NCI-H146 (cell line): Measurements from ENCODE around the gene NMNAT2.
"Not testable (repeated sequence)": the region's sequence is repeated elsewhere in the genome, so short reads cannot be mapped to it uniquely, and the experiment has no call there.

Experiments used
- DNase-seq: peaks from one replicate; lab custom pipeline; 2025; lab: John Stamatoyannopoulos, UW

NMNAT2 gene

GRCh38 chr1:183417772-183418491, at the start of gene NMNAT2:
NMNAT2 (minus strand) TSS chr1:183418380; CDS start chr1:183418267, 113 bp downstream.
- DNase-seq: peak; percentile 65

- DNase-seq: no peak
Measured at GRCh38 chr1:183467687-183468086, 49.5 kb upstream of the NMNAT2 start.

- no peak for DNase-seq
Measured at GRCh38 chr1:183466781-183467180, 48.6 kb upstream of the NMNAT2 start.

- DNase-seq: no peak
Measured at GRCh38 chr1:183463566-183463965, 45.4 kb upstream of the NMNAT2 start.

- no peak for DNase-seq
Measured at GRCh38 chr1:183461350-183461749, 43.2 kb upstream of the NMNAT2 start.

- no peak for DNase-seq
Measured at GRCh38 chr1:183460596-183460995, 42.4 kb upstream of the NMNAT2 start.

- DNase-seq: no peak
Measured at GRCh38 chr1:183457449-183457848, 39.3 kb upstream of the NMNAT2 start.

- no peak for DNase-seq
Measured at GRCh38 chr1:183456826-183457225, 38.6 kb upstream of the NMNAT2 start.

- DNase-seq: no peak
Measured at GRCh38 chr1:183454377-183454776, 36.2 kb upstream of the NMNAT2 start.

GRCh38 chr1:183450093-183450492, 31.9 kb upstream of the NMNAT2 start:
- DNase-seq: no peak

- DNase-seq: no peak
Measured at GRCh38 chr1:183449223-183449770, 31.1 kb upstream of the NMNAT2 start.

- no peak for DNase-seq
Measured at GRCh38 chr1:183444243-183444642, 26.1 kb upstream of the NMNAT2 start.

- DNase-seq: no peak
Measured at GRCh38 chr1:183443466-183443865, 25.3 kb upstream of the NMNAT2 start.

- DNase-seq: no peak
Measured at GRCh38 chr1:183443011-183443410, 24.8 kb upstream of the NMNAT2 start.

GRCh38 chr1:183438060-183438459, 19.9 kb upstream of the NMNAT2 start:
- no peak for DNase-seq

- DNase-seq: no peak
Measured at GRCh38 chr1:183435497-183435896, 17.3 kb upstream of the NMNAT2 start.

- no peak for DNase-seq
Measured at GRCh38 chr1:183433703-183434102, 15.5 kb upstream of the NMNAT2 start.

GRCh38 chr1:183432548-183432875, 14.3 kb upstream of the NMNAT2 start:
- no peak for DNase-seq

- DNase-seq: no peak
Measured at GRCh38 chr1:183431840-183432547, 13.8 kb upstream of the NMNAT2 start.

GRCh38 chr1:183427591-183427990, 9.4 kb upstream of the NMNAT2 start:
- not testable (repeated sequence) for DNase-seq

- no peak for DNase-seq
Measured at GRCh38 chr1:183424691-183425090, 6.5 kb upstream of the NMNAT2 start.

- no peak for DNase-seq
Measured at GRCh38 chr1:183423541-183423940, 5.4 kb upstream of the NMNAT2 start.

- DNase-seq: no peak
Measured at GRCh38 chr1:183419399-183419798, 1.2 kb upstream of the NMNAT2 start.
